Keratinocyte (primary cell): ENCODE measurements around the gene WDCP.

Experiments
- CTCF ChIP-seq, 3 experiments: IDR thresholded peaks in 1 of 3; conservative IDR thresholded peaks in 1 of 3; optimal IDR thresholded peaks in 1 of 3; 2 replicates in 2 of 3; 3 replicates in 1 of 3; pipeline versions ENCODE3 to v1.5.1; 2011; ENCODE audit warnings: low read length in 3 of 3, mild to moderate bottlenecking in 3 of 3, moderate library complexity in 2 of 3, control low read depth in 1 of 3, inconsistent platforms in 1 of 3; ENCODE audit not compliant: insufficient read depth in 2 of 3; ENCODE audit errors: extremely low read depth in 1 of 3
- EZH2 ChIP-seq: IDR thresholded peaks from one replicate; pipeline ENCODE4 v1.6.1; 2012; ENCODE audit warnings: inconsistent platforms, mild to moderate bottlenecking, low read length, moderate library complexity

- no peak for TF ChIP-seq CTCF (optimal IDR thresholded peaks at IDR 0.05 in 1 of 3, IDR thresholded peaks at IDR 0.05 in 1 of 3, conservative IDR thresholded peaks at IDR 0.05 in 1 of 3; ENCODE audit: extremely low read depth in 1 of 3, insufficient read depth in 2 of 3, low read length in 3 of 3)
- no peak for TF ChIP-seq EZH2
Observed at GRCh38 chr2:24085200-24085489, 38.0 kb upstream of the WDCP start.
